GM19240 (cell line): ENCODE measurements around the gene GLYR1.

Experiments used
- DNase-seq: peaks from one replicate; pipeline ENCODE4 v3.0.0; 2011; ENCODE audit warnings: low spot score; ENCODE audit not compliant: insufficient read length

GLYR1 gene

DNA sequence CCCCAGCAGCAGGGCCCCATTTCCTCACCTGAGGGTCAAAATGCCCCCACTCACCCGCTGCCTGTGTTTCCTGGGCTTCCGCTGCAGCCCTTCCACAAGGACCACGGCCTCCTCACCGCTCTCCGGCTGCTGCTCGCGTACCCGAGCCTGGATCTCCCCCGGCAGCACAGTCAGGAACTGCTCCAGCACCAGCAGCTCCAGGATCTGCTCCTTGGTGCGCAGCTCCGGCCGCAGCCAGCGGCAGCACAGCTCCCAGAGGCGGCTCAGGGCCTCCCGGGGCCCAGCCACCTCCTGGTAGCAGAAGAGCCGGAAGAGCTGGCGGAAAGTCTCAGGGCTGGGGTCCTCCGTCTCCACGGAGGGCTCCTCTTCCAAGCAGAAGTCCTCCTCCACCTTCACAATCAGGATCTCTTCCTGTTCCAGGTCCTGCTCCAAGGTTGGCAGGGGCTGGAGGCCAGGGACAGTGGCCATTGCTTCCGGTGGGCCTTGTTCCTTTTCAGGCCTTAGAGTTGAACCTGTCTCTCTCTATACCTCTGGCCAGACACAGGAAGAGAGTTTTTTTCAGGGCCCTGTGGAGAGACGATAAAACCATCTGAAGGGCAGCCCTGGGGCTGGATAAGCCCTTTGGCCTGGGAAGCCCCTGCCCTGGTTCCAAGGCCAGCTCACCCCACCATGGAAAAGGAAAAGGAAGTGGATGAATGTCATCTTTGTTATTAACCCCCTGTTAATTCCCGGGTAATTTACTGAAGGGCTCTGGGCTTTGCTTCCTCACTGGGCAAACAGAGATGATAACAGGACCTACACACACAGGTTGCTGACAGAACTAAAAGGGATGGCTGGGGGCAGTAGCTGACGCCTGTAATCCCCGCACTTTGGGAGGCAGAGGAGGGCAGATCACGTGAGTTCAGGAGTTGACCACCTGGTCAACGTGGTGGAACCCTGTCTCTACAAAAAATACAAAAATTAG is 81.3 kb downstream of the GLYR1 start:
- DNase-seq = no peak

DNA sequence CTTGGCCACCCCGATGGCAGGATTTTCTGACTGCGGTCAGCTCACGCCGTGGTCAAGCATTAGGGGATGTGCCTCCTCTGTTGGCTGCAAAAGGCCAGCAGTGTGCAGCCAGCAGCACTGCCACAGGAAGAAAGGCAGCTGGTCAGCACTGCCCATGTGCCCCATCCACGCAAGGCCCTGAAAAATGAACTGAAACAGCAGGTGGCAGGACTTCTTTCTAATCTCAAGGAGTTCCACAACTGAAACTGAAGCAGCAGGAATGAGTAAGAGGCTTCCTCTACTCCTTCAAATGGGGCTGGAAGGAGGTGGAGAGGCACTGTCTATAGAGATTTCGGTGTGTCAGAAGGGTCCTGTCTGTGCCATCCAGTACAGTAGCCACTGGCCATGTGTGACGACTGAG is 83.3 kb downstream of the GLYR1 start:
- DNase-seq = no peak

DNA sequence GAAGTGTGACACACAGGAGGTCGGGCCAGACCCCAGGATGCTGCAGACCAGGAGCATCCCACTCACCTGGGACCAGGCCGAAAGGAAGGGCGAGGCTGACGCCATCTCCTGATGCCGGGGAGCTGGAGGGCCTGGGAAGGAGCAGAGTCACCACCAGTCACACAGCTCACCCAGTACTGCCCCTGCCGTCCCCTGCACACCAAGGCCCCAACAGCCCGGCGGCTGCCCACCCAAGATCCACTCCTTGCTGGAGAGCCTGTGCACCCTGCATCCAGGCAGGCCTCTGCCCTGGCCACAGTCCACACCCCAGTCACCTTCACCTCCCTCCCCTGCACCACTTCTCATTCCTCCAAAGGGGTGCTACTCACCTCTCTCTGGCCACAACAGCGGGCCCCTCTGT is 84.9 kb downstream of the GLYR1 start:
- DNase-seq = no peak

DNA sequence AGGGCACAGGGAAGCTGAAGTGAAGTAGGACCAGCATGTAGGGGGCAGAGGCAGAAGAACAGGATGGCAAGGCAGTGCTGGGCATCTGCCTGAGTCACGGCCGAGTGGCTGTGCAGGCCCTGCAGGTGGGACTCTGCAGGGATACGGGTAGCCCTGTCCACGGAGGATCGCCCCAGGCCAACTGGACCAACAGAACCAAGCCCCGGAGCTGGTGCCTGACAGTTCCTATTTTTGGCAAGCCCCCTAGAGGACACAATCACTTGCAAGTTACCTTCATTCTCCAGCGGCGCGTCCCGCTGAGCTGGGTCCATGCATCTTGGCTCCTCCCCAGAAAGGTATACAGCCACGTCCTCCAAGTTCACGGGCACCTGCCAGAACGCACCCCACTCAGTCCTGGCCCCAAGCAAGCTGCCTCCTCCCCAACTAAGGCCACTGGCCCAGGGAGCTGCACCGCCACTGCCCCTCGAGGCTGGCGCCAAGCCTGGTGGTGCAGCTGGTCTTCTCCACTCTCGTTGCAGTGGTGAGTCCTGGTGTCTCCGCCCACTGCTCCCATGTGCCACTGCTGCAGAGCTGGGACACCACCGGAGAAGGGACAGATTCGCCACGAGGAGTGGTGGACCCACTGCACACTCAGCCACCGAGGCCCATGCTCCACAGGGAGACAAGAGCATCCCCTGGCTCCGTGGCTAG is 86.7 kb downstream of the GLYR1 start:
- DNase-seq = no peak

DNA sequence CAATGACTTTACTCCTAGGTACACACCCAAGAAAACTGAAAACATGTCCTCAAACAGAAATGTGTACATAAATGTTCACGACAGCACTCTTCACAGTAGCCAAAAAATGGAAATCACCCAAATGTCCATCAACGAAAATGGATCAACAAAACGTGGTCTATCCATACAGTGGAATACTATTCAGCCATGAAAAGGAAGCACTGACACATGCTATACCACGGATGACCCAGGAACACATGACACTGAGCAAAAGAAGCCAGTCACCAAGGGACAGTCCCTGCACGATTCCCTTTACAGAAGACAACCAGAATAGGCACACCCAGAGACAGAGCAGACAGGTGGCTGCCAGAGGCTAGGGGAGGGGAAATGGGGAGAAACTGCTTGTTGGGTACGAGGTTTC is 91.4 kb downstream of the GLYR1 start:
- DNase-seq = no peak

DNA sequence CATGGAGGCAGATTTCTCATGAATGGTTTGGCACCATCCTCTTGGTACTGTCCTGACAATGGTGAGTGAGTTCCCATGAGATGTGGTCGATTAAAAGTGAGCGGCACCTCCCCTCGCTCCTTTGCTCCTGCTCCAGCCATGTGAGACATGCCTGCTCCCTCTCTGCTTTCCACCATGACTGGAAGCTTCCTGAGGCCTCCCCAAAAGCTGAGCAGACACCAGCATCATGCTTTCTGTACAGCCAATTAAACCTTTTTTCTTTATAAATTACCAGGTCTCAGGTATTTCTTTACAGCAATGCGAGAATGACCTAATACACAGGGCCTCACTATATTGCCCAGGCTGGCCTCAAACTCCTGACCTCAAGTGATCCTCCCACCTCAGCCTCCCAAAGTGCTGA is 92.2 kb downstream of the GLYR1 start:
- no peak for DNase-seq

DNA sequence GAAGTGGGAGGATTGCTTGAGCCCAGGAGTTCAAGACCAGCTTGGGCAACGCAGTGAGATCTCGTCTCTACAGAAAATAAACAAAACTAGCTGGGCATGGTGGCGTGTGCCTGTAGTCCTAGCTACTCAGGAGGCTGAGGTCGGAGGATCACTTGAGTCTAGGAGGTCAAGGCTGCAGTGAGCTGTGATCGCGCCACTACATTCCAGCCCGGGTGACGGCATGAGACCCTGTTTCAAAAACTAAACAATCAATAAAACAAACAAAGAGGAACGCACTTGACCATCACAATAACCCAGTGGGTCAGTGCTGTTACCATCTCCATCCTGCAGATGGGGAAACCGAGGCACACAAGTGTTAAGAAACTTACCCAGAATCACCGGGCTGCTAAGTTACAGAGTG is 93.9 kb downstream of the GLYR1 start:
- DNase-seq = no peak
